ENCODE results near the gene FSTL4. TPM values are rescaled to one million over a fixed set of nuclear protein-coding genes. Genes with fewer than 3 reads are reported as not detected.

FSTL4 gene
- polyA plus RNA-seq, 1 donor from 2014 or later, result 0.57 TPM

GRCh38 chr5:133410335-133410828 lies 202.0 kb downstream of the FSTL4 start:
- TF ChIP-seq RAD21 (conservative IDR thresholded peaks at IDR 0.05) (no peak), TAF1 (IDR thresholded peaks at IDR 0.05; ENCODE audit: low read depth) (no peak), MXI1 (conservative IDR thresholded peaks at IDR 0.05; ENCODE audit: poor library complexity, severe bottlenecking) (no peak)
- no peaks in the 10 kb centered on the region for H4K20me1 ChIP-seq (ENCODE audit: insufficient read depth)

DNA sequence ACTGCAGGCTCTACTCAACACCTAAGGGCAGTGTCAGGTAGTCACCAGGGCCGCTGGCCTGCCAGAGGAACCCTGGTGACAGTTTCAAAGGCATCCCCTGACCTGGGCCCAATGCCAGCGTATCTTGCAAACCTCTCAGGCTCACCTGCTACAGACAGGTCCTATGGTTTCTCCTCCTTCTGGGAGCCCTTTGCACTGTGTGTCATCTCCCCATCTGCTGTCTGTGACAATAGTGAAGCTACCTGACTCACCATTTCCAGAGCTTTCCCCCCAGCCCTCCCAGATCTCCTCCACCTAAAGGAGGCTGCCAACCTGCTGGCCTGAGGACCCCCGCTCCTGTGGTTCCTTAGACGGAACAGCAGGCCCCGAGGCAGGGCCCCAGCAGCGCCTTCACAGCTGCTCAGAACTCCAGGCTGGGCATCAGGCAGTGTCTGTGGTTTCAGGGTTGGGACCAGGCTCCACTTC lies 203.1 kb downstream of the FSTL4 start:
- TF ChIP-seq TAF1 (IDR thresholded peaks at IDR 0.05; ENCODE audit: low read depth) (no peak), MXI1 (conservative IDR thresholded peaks at IDR 0.05; ENCODE audit: poor library complexity, severe bottlenecking) (no peak), RAD21 (conservative IDR thresholded peaks at IDR 0.05) (no peak), EZH2 (IDR thresholded peaks at IDR 0.05; ENCODE audit: borderline replicate concordance, insufficient read depth, low read length, poor library complexity, severe bottlenecking) (no peak), EP300 (conservative IDR thresholded peaks at IDR 0.05; ENCODE audit: poor library complexity, severe bottlenecking) (no peak)
- TF ChIP-seq, protein P1, sequence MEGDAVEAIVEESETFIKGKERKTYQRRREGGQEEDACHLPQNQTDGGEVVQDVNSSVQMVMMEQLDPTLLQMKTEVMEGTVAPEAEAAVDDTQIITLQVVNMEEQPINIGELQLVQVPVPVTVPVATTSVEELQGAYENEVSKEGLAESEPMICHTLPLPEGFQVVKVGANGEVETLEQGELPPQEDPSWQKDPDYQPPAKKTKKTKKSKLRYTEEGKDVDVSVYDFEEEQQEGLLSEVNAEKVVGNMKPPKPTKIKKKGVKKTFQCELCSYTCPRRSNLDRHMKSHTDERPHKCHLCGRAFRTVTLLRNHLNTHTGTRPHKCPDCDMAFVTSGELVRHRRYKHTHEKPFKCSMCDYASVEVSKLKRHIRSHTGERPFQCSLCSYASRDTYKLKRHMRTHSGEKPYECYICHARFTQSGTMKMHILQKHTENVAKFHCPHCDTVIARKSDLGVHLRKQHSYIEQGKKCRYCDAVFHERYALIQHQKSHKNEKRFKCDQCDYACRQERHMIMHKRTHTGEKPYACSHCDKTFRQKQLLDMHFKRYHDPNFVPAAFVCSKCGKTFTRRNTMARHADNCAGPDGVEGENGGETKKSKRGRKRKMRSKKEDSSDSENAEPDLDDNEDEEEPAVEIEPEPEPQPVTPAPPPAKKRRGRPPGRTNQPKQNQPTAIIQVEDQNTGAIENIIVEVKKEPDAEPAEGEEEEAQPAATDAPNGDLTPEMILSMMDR (IDR thresholded peaks at IDR 0.05; ENCODE audit: poor library complexity, severe bottlenecking), result no peak
- Histone ChIP-seq H3K4me2 (ENCODE audit: low read length) (no peak overlapping the region), H3K9ac (ENCODE audit: low read length) (no peak overlapping the region), H3F3A (ENCODE audit: insufficient read depth, low read length, poor library complexity, severe bottlenecking) (no peaks in the 10 kb centered on the region), H4K20me1 (ENCODE audit: insufficient read depth) (no peaks in the 10 kb centered on the region), H3K36me3 (ENCODE audit: insufficient read depth, low read length) (no peaks in the 10 kb centered on the region), H3K9me2 (ENCODE audit: insufficient read depth, low read length) (no peaks in the 10 kb centered on the region), H3K4me3 (ENCODE audit: low read length) (no peak overlapping the region), H3K27me3 (ENCODE audit: insufficient read depth, low read depth, low read length) (no peaks in the 10 kb centered on the region), H2AFZ (ENCODE audit: low read depth, low read length) (no peak overlapping the region), H3K9me3 (ENCODE audit: low read length) (no peaks in the 10 kb centered on the region), H3K27ac (ENCODE audit: low read length) (no peak overlapping the region), H3K79me2 (replicated peaks; ENCODE audit: insufficient read depth, low read length) (no peaks in the 10 kb centered on the region)

More at GRCh38 chr5:133410335-133410828, 202.0 kb downstream of the FSTL4 start:
- H3K4me3 ChIP-seq (ENCODE audit: low read length), result no peak overlapping the region
- no peak overlapping the region for H3K27ac ChIP-seq (ENCODE audit: low read length)
- H3K36me3 ChIP-seq (ENCODE audit: insufficient read depth, low read length), result no peaks in the 10 kb centered on the region
- H2AFZ ChIP-seq (ENCODE audit: low read depth, low read length), result no peak overlapping the region
- no peaks in the 10 kb centered on the region for H3K9me2 ChIP-seq (ENCODE audit: insufficient read depth, low read length)
- H3K9me3 ChIP-seq (ENCODE audit: low read length), result no peaks in the 10 kb centered on the region
- H3K9ac ChIP-seq (ENCODE audit: low read length), result no peak overlapping the region
- no peaks in the 10 kb centered on the region for H3K79me2 ChIP-seq (replicated peaks; ENCODE audit: insufficient read depth, low read length)
- no peak overlapping the region for H3K4me2 ChIP-seq (ENCODE audit: low read length)
- no peaks in the 10 kb centered on the region for H3K27me3 ChIP-seq (ENCODE audit: insufficient read depth, low read depth, low read length)
- no peaks in the 10 kb centered on the region for H3F3A ChIP-seq (ENCODE audit: insufficient read depth, low read length, poor library complexity, severe bottlenecking)

GRCh38 chr5:133408322-133408721 lies 204.0 kb downstream of the FSTL4 start:
- no peaks in the 10 kb centered on the region for H3K27me3 ChIP-seq (ENCODE audit: insufficient read depth, low read depth, low read length)
- no peak overlapping the region for H3K4me2 ChIP-seq (ENCODE audit: low read length)
- H3K36me3 ChIP-seq (ENCODE audit: insufficient read depth, low read length), result no peaks in the 10 kb centered on the region
- H2AFZ ChIP-seq (ENCODE audit: low read depth, low read length), result no peak overlapping the region
- TF ChIP-seq EZH2 (IDR thresholded peaks at IDR 0.05; ENCODE audit: borderline replicate concordance, insufficient read depth, low read length, poor library complexity, severe bottlenecking) (no peak), RAD21 (conservative IDR thresholded peaks at IDR 0.05) (no peak), TAF1 (IDR thresholded peaks at IDR 0.05; ENCODE audit: low read depth) (no peak), REST (IDR thresholded peaks at IDR 0.05; ENCODE audit: borderline replicate concordance) (no peak), POLR2AphosphoS5 (IDR thresholded peaks at IDR 0.05) (no peak), SMC3 (conservative IDR thresholded peaks at IDR 0.05; ENCODE audit: poor library complexity) (no peak), EP300 (conservative IDR thresholded peaks at IDR 0.05; ENCODE audit: poor library complexity, severe bottlenecking) (no peak), MXI1 (conservative IDR thresholded peaks at IDR 0.05; ENCODE audit: poor library complexity, severe bottlenecking) (no peak)
- TF ChIP-seq, protein P1 (IDR thresholded peaks at IDR 0.05; ENCODE audit: poor library complexity, severe bottlenecking), result no peak
- H3K9ac ChIP-seq (ENCODE audit: low read length), result no peak overlapping the region
- H3K9me3 ChIP-seq (ENCODE audit: low read length), result no peaks in the 10 kb centered on the region
- H3K27ac ChIP-seq (ENCODE audit: low read length), result no peak overlapping the region
- H3K9me2 ChIP-seq (ENCODE audit: insufficient read depth, low read length), result no peaks in the 10 kb centered on the region
- H3K4me3 ChIP-seq (ENCODE audit: low read length), result no peak overlapping the region
- no peaks in the 10 kb centered on the region for H4K20me1 ChIP-seq (ENCODE audit: insufficient read depth)
- no peaks in the 10 kb centered on the region for H3K79me2 ChIP-seq (replicated peaks; ENCODE audit: insufficient read depth, low read length)
- H3F3A ChIP-seq (ENCODE audit: insufficient read depth, low read length, poor library complexity, severe bottlenecking), result no peaks in the 10 kb centered on the region

Data from neural cell (in vitro differentiated cells).